Measurements from ENCODE around the gene TRNAU1AP. TPM values are rescaled to one million over a fixed set of nuclear protein-coding genes. Genes with fewer than 3 reads are reported as not detected.

Gene TRNAU1AP
- total RNA-seq: 10 to 100 TPM in 3 of 4 donors, 1 to 10 TPM in 1; 5.3 to 19.7 (median 12.0) TPM

- peak; percentile 96 for ATAC-seq
- Histone ChIP-seq H3K27ac (peak within 1 kb of the TSS; percentile 86 to 93 (median 90)), H3K4me1 (peaks cover 8 to 14% of the 10 kb centered on the region in 2 donors), H3K9me3 (no peaks in the 10 kb centered on the region), H3K36me3 (peaks cover 0 to 28% of the 10 kb centered on the region in 2 donors), H3K4me3 (peak within 1 kb of the TSS; percentile 76 to 81 (median 80)), H3K27me3 (no peaks in the 10 kb centered on the region)
- TF ChIP-seq POLR2A (IDR thresholded peaks at IDR 0.05): peak; percentile 80 to 87
- TF ChIP-seq CTCF (IDR thresholded peaks at IDR 0.05 in 4 of 5, conservative IDR thresholded peaks at IDR 0.05 in 1 of 5): no peak
- in situ Hi-C loops (cut with MboI; ENCODE audit: low sequenced_read_pairs in 4 of 4): loop anchor here in 1 of 4 donors (5.0 kb wide), 1 partner anchor 46 kb away; the partner anchor contains the start of gene RCC1
- DNase-seq: peak; percentile 95 to 96
- intact Hi-C loops (cut with DNase I; ENCODE audit: low total_unique reads): loop anchor here (1.0 to 5.0 kb wide), 5 partner anchors 28 to 183 kb away; partner anchors contain the start of genes TAF12 and YTHDF2
These were observed at the start of gene TRNAU1AP for GRCh38 chr1:28552758-28553663. TSS of gene TRNAU1AP (plus strand) at chr1:28553085. CDS start at chr1:28553111, 26 bp downstream.

DNA sequence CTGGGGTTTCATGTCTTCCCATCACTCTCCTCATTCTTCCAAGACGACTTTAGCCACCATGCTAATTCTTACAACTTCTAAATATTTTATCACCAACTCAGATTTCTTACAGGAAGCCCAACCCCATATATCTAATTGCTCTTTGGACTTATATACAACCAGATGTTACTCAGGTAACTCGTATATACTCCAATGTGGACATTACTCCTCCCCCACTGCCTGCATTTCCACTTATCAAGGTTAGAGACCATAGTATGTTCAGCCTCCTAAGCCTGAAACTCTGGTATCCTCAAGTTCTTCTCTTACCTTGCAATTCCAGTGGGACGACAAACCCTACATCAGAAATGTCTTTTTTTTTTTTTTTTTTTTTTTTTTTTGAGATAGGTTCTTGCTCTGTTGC is 49.8 kb upstream of the TRNAU1AP start:
- H3K36me3 ChIP-seq: peaks cover 0 to 2% of the 10 kb centered on the region in 2 donors
- DNase-seq (no peak), ATAC-seq (no peak)
- no peaks in the 10 kb centered on the region for H3K9me3 ChIP-seq
- no peaks in the 10 kb centered on the region for H3K27me3 ChIP-seq
- TF ChIP-seq CTCF (IDR thresholded peaks at IDR 0.05 in 4 of 5, conservative IDR thresholded peaks at IDR 0.05 in 1 of 5) (no peak), POLR2A (IDR thresholded peaks at IDR 0.05) (no peak)
- no peak overlapping the region for H3K27ac ChIP-seq
- peaks cover 16 to 24% of the 10 kb centered on the region in 2 donors for H3K4me1 ChIP-seq
- H3K4me3 ChIP-seq: no peak overlapping the region
- intact Hi-C loops (cut with DNase I; ENCODE audit: low total_unique reads): no loop called here
- in situ Hi-C loops (cut with MboI; ENCODE audit: low sequenced_read_pairs in 4 of 4): loop anchor here in 3 of 4 donors (10.0 to 25.0 kb wide), 3 partner anchors 109 to 384 kb away; no protein-coding TSS in a partner anchor

- H3K27ac ChIP-seq: peak within 1 kb of the TSS; percentile 78 to 93 (median 86)
- intact Hi-C loops (cut with DNase I; ENCODE audit: low total_unique reads) (loop anchor here (2.0 to 5.0 kb wide), 3 partner anchors 47 to 258 kb away; partner anchors contain the start of genes TAF12 and TRNAU1AP), in situ Hi-C loops (cut with MboI; ENCODE audit: low sequenced_read_pairs in 4 of 4) (loop anchor here in 3 of 4 donors (5.0 to 25.0 kb wide), 4 partner anchors 47 to 382 kb away; partner anchors contain the start of gene TRNAU1AP (in 1 of the 3))
- TF ChIP-seq CTCF (IDR thresholded peaks at IDR 0.05 in 4 of 5, conservative IDR thresholded peaks at IDR 0.05 in 1 of 5): no peak
- peak; percentile 90 to 94 for TF ChIP-seq POLR2A (IDR thresholded peaks at IDR 0.05)
- peak within 1 kb of the TSS; percentile 67 to 83 (median 75) for H3K4me3 ChIP-seq
- H3K4me1 ChIP-seq: peaks cover 41 to 48% of the 10 kb centered on the region in 2 donors
- no peaks in the 10 kb centered on the region for H3K27me3 ChIP-seq
- H3K9me3 ChIP-seq: no peaks in the 10 kb centered on the region
- peak; percentile 96 to 97 for ATAC-seq
- peaks cover 0 to 27% of the 10 kb centered on the region in 2 donors for H3K36me3 ChIP-seq
- peak; percentile 96 to 98 for DNase-seq
These were observed 47.3 kb upstream of the TRNAU1AP start, which contains the start of gene RCC1 for GRCh38 chr1:28505406-28506187. TSS of gene RCC1 (plus strand) at chr1:28506043. CDS start at chr1:28529867, 23,824 bp downstream.

DNA sequence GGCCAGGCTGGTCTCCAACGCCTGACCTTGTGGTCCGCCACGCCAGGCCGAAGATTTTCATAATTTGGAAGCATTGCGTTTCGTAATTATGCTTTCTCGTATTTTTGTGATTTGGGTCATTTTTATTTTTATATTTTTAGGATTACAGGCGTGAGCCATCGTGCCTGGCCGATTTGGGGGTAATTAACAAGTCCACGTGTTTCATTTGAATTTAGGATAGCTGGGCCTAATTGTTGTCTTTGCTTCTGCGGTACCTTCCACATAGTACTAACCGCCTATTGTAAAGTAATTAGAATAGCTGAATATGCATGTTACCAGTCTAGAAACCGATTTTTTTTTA is 46.0 kb upstream of the TRNAU1AP start:
- TF ChIP-seq CTCF (IDR thresholded peaks at IDR 0.05 in 4 of 5, conservative IDR thresholded peaks at IDR 0.05 in 1 of 5) (no peak), POLR2A (IDR thresholded peaks at IDR 0.05) (no peak)
- Histone ChIP-seq H3K36me3 (peaks cover 0 to 40% of the 10 kb centered on the region in 2 donors), H3K27me3 (no peaks in the 10 kb centered on the region), H3K9me3 (no peaks in the 10 kb centered on the region), H3K4me3 (peak overlapping the region; percentile 67 to 83 (median 75)), H3K4me1 (peaks cover 43 to 49% of the 10 kb centered on the region in 2 donors), H3K27ac (peak overlapping the region; percentile 78 to 93 (median 86))
- no peak for DNase-seq
- no peak for ATAC-seq
- in situ Hi-C loops (cut with MboI; ENCODE audit: low sequenced_read_pairs in 4 of 4) (loop anchor here in 3 of 4 donors (5.0 to 25.0 kb wide), 4 partner anchors 45 to 380 kb away; partner anchors contain the start of gene TRNAU1AP (in 1 of the 3)), intact Hi-C loops (cut with DNase I; ENCODE audit: low total_unique reads) (loop anchor here (5.0 kb wide), 1 partner anchor 260 kb away; no protein-coding TSS in a partner anchor)

Measured in gastrocnemius medialis (tissue), 4 donors.